ENCODE results near the gene CDS1.
A peak's percentile ranks its signal among the peaks of the same experiment; 100 is the strongest.

Gene CDS1

DNA sequence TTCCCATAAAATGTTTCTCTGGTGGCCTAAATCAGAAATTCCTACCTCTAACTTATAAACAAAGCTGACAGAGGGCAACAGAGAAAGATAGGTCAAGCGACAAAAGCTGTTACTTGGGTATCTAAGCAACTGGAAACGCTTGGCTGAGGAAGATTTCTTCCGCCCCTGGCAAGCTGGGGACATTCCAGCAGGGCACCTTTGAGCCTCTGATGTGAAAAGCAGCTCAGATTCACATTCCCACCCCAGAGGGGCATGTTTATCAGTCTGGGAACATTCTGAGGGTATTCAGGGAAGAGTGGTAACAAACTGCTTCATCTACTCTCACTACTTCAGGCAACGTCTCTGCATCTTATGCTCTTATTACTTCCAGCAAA is 3.5 kb upstream of the CDS1 start:
- no peak overlapping the region for H3K4me3 ChIP-seq (ENCODE audit: insufficient read depth, low read length, poor library complexity, severe bottlenecking)
- no peaks in the 10 kb centered on the region for H3K9me2 ChIP-seq (replicated peaks; ENCODE audit: insufficient read depth, low read length)
- no peak for TF ChIP-seq EZH2phosphoT487 (conservative IDR thresholded peaks at IDR 0.05; ENCODE audit: low read length)
- TF ChIP-seq, protein P1, sequence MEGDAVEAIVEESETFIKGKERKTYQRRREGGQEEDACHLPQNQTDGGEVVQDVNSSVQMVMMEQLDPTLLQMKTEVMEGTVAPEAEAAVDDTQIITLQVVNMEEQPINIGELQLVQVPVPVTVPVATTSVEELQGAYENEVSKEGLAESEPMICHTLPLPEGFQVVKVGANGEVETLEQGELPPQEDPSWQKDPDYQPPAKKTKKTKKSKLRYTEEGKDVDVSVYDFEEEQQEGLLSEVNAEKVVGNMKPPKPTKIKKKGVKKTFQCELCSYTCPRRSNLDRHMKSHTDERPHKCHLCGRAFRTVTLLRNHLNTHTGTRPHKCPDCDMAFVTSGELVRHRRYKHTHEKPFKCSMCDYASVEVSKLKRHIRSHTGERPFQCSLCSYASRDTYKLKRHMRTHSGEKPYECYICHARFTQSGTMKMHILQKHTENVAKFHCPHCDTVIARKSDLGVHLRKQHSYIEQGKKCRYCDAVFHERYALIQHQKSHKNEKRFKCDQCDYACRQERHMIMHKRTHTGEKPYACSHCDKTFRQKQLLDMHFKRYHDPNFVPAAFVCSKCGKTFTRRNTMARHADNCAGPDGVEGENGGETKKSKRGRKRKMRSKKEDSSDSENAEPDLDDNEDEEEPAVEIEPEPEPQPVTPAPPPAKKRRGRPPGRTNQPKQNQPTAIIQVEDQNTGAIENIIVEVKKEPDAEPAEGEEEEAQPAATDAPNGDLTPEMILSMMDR (IDR thresholded peaks at IDR 0.05; ENCODE audit: insufficient read depth, low read length, poor library complexity, severe bottlenecking): no peak
- no peaks in the 10 kb centered on the region for H3F3A ChIP-seq (ENCODE audit: insufficient read depth)
- no peaks in the 10 kb centered on the region for H3K79me2 ChIP-seq (ENCODE audit: insufficient read depth, low read length)
- H3K27ac ChIP-seq (ENCODE audit: low read depth, low read length): no peak overlapping the region
- H3K4me2 ChIP-seq (ENCODE audit: low read depth, low read length, poor library complexity, severe bottlenecking): no peak overlapping the region
- H3K36me3 ChIP-seq (ENCODE audit: low read length): no peaks in the 10 kb centered on the region
- no peaks in the 10 kb centered on the region for H3K9me3 ChIP-seq (ENCODE audit: insufficient read depth, low read length)
- no peaks in the 10 kb centered on the region for H4K20me1 ChIP-seq (ENCODE audit: low read depth, low read length)
- H2AFZ ChIP-seq (ENCODE audit: low read depth, low read length, severe bottlenecking): no peak overlapping the region
- no peak overlapping the region for H3K9ac ChIP-seq (ENCODE audit: low read length)
- no peaks in the 10 kb centered on the region for H3K27me3 ChIP-seq (ENCODE audit: low read length)

DNA sequence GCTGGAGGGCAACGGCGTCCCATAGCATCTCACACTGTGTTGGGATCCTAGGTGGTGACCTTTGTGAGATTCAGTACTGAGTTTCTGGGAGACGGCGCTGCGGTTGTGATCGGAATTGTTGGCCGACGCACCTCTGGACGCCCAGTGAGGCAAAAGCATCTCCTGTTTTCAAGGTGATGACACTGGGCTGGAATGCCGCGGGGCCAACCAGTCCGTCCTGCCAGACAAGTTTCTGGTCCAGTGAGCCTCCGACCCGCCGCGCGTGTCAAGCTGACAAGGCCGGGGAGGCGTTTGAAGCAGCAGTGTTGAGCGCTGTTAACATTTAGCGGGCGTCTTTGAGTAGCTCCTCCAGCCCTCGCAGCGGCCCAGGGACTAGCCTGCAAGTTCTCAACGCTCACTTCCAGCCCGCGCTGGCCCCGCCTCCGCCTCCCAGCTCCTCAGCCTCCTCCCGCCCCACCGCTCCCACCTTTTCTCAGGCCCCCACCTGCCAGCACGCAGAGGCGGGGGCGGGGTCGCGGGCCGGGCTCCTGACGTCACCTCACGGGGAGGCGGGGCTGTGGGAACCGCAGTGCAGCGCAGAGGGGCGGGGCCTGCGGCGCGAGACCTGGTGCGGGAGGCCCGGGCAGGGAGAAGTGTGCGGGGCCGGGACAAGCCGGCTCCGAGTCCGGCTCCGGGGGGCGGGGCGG is 482 bp upstream of the CDS1 start:
- Histone ChIP-seq H3K9me3 (ENCODE audit: insufficient read depth, low read length) (no peaks in the 10 kb centered on the region), H3K4me3 (ENCODE audit: insufficient read depth, low read length, poor library complexity, severe bottlenecking) (peak overlapping the region; percentile 37), H3K4me2 (ENCODE audit: low read depth, low read length, poor library complexity, severe bottlenecking) (peak overlapping the region; percentile 49), H2AFZ (ENCODE audit: low read depth, low read length, severe bottlenecking) (peak overlapping the region; percentile 59), H3F3A (ENCODE audit: insufficient read depth) (no peaks in the 10 kb centered on the region), H3K27ac (ENCODE audit: low read depth, low read length) (no peak overlapping the region), H3K9ac (ENCODE audit: low read length) (peak overlapping the region; percentile 32; the same call in 1 of the 2 replicates), H3K27me3 (ENCODE audit: low read length) (no peaks in the 10 kb centered on the region), H3K36me3 (ENCODE audit: low read length) (no peaks in the 10 kb centered on the region), H3K79me2 (ENCODE audit: insufficient read depth, low read length) (no peaks in the 10 kb centered on the region), H3K9me2 (replicated peaks; ENCODE audit: insufficient read depth, low read length) (no peaks in the 10 kb centered on the region), H4K20me1 (ENCODE audit: low read depth, low read length) (no peaks in the 10 kb centered on the region)
- TF ChIP-seq, protein P1 (IDR thresholded peaks at IDR 0.05; ENCODE audit: insufficient read depth, low read length, poor library complexity, severe bottlenecking): no peak
- TF ChIP-seq EZH2phosphoT487 (conservative IDR thresholded peaks at IDR 0.05; ENCODE audit: low read length): no peak

DNA sequence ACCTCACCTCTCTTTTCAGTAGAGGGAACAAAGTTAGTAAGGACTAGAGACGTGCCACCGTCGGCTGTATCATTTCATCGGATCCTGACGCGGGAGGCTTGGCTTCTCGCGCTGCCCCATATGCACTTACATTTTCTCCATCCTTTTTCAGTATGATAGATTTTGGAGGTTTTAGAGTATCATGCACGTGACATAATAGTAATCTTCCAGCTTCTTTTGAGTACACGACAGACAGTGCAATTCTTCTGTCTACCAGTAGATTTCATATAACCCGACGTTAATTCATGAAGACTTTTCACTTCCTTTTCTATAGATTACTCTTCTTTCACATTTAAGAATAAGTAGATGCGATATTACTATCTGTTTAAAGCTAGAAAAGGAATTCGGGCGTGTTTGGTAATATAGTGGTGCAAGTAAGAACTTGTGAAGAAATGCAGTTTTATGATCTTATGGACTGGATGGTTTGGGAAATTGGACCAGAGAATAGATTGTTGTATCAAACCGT is 1.0 kb downstream of the CDS1 start:
- H3K9me3 ChIP-seq (ENCODE audit: insufficient read depth, low read length): no peaks in the 10 kb centered on the region
- H3K36me3 ChIP-seq (ENCODE audit: low read length): no peaks in the 10 kb centered on the region
- H3K27ac ChIP-seq (ENCODE audit: low read depth, low read length): no peak overlapping the region
- no peaks in the 10 kb centered on the region for H4K20me1 ChIP-seq (ENCODE audit: low read depth, low read length)
- no peaks in the 10 kb centered on the region for H3K27me3 ChIP-seq (ENCODE audit: low read length)
- H3F3A ChIP-seq (ENCODE audit: insufficient read depth): no peaks in the 10 kb centered on the region
- no peak overlapping the region for H2AFZ ChIP-seq (ENCODE audit: low read depth, low read length, severe bottlenecking)
- H3K4me3 ChIP-seq (ENCODE audit: insufficient read depth, low read length, poor library complexity, severe bottlenecking): no peak overlapping the region
- no peak overlapping the region for H3K9ac ChIP-seq (ENCODE audit: low read length)
- no peak overlapping the region for H3K4me2 ChIP-seq (ENCODE audit: low read depth, low read length, poor library complexity, severe bottlenecking)
- TF ChIP-seq EZH2phosphoT487 (conservative IDR thresholded peaks at IDR 0.05; ENCODE audit: low read length): no peak
- TF ChIP-seq, protein P1 (IDR thresholded peaks at IDR 0.05; ENCODE audit: insufficient read depth, low read length, poor library complexity, severe bottlenecking): no peak
- no peaks in the 10 kb centered on the region for H3K79me2 ChIP-seq (ENCODE audit: insufficient read depth, low read length)
- H3K9me2 ChIP-seq (replicated peaks; ENCODE audit: insufficient read depth, low read length): no peaks in the 10 kb centered on the region

Data from SU-DHL-6 (cell line).